WTC11 (cell line): ENCODE data around the gene SPNS2. TPM values are rescaled to one million over a fixed set of nuclear protein-coding genes. Genes with fewer than 3 reads are reported as not detected.

ENCODE experiments used
- ATAC-seq: fragments of 200-7000 bp; cut with Tn5 transposase; 2 replicates; pipeline ENCODE4 v1.10.0; 2021; ENCODE audit warnings: mild to moderate bottlenecking, moderate library complexity
- CTCF ChIA-PET: fragments of 300-600 bp; sonication (Branson Sonifier 250); formaldehyde crosslinking; loops from one replicate; lab custom pipeline; 2021; ENCODE audit warnings: antibody characterized with exemption; lab: Charles Lee
- POLR2A ChIA-PET: fragments of 350-600 bp; sonication (Branson Sonifier 250); formaldehyde crosslinking; loops from one replicate; lab custom pipeline; 2021; ENCODE audit warnings: antibody characterized with exemption; lab: Charles Lee
- DNase-seq: peaks from one replicate; pipeline ENCODE4 v3.0.0; 2021; ENCODE audit warnings: low spot score
- H3K27ac Mint-ChIP-seq: 2 replicates; pipeline ENCODE4 v1.8.0; 2021; ENCODE audit warnings: mixed read lengths
- H3K27me3 Mint-ChIP-seq: 2 replicates; pipeline ENCODE4 v1.8.0; 2021; ENCODE audit warnings: low read depth, mild to moderate bottlenecking, moderate library complexity, mixed read lengths
- H3K36me3 Mint-ChIP-seq: 2 replicates; pipeline ENCODE4 v1.8.0; 2021; ENCODE audit warnings: mixed read lengths
- H3K4me1 Mint-ChIP-seq: 2 replicates; pipeline ENCODE4 v1.8.0; 2022; ENCODE audit warnings: mixed read lengths
- H3K4me3 Mint-ChIP-seq: 2 replicates; pipeline ENCODE4 v1.8.0; 2021; ENCODE audit warnings: mild to moderate bottlenecking, moderate library complexity, mixed read lengths
- H3K9me3 Mint-ChIP-seq: 2 replicates; pipeline ENCODE4 v1.8.0; 2021; ENCODE audit warnings: mixed read lengths
- CREB1 ChIP-seq: sonication (generic); formaldehyde crosslinking; IDR thresholded peaks from 2 replicates; pipeline ENCODE4 v1.8.0; 2023; ENCODE audit warnings: mild to moderate bottlenecking, missing genetic modification reagents
- FOXK1 ChIP-seq: sonication (generic); formaldehyde crosslinking; IDR thresholded peaks from 2 replicates; pipeline ENCODE4 v1.8.0; 2022; ENCODE audit warnings: mild to moderate bottlenecking, moderate library complexity, missing genetic modification reagents
- FOXP1 ChIP-seq: sonication (generic); formaldehyde crosslinking; IDR thresholded peaks from 2 replicates; pipeline ENCODE4 v1.8.0; 2022; ENCODE audit warnings: missing genetic modification reagents, mild to moderate bottlenecking, moderate library complexity, borderline replicate concordance
- IRF2 ChIP-seq: sonication (generic); formaldehyde crosslinking; IDR thresholded peaks from 2 replicates; pipeline ENCODE4 v1.8.0; 2022; ENCODE audit warnings: low read depth, missing genetic modification reagents, borderline replicate concordance
- KAT7 ChIP-seq: sonication (generic); formaldehyde crosslinking; IDR thresholded peaks from 2 replicates; pipeline ENCODE4 v1.8.1; 2023; ENCODE audit warnings: missing genetic modification reagents, mild to moderate bottlenecking, borderline replicate concordance
- NFE2L1 ChIP-seq: sonication (generic); formaldehyde crosslinking; IDR thresholded peaks from 2 replicates; pipeline ENCODE4 v1.8.1; 2023; ENCODE audit warnings: missing genetic modification reagents
- RELA ChIP-seq: sonication (generic); formaldehyde crosslinking; IDR thresholded peaks from 2 replicates; pipeline ENCODE4 v1.8.1; 2022; ENCODE audit warnings: missing genetic modification reagents, mild to moderate bottlenecking, borderline replicate concordance
- RORB ChIP-seq: fragments of 250-450 bp; sonication (Bioruptor Pico); IDR thresholded peaks from 2 replicates; pipeline ENCODE4 v1.9.0; 2021; ENCODE audit warnings: mild to moderate bottlenecking
- ZNF121 ChIP-seq: sonication (generic); formaldehyde crosslinking; IDR thresholded peaks from 2 replicates; pipeline ENCODE4 v1.8.0; 2023; ENCODE audit warnings: missing genetic modification reagents
- ZNF263 ChIP-seq: sonication (generic); formaldehyde crosslinking; IDR thresholded peaks from 2 replicates; pipeline ENCODE4 v1.8.1; 2022; ENCODE audit warnings: low read depth, mild to moderate bottlenecking, moderate library complexity, missing genetic modification reagents
- total RNA-seq: library from RNA; stranded (reverse); gene quantifications from 3 replicates; pipeline ENCODE4 v1.2.3, GENCODE V29; 2021
- TF ChIP-seq, protein P1 (sequence below): sonication (generic); formaldehyde crosslinking; conservative IDR thresholded peaks from 2 replicates; pipeline ENCODE4 v1.8.1; 2023; ENCODE audit warnings: mild to moderate bottlenecking, low read depth, missing genetic modification reagents, moderate library complexity
- TF ChIP-seq, protein P2 (sequence below): sonication (generic); formaldehyde crosslinking; conservative IDR thresholded peaks from 2 replicates; pipeline ENCODE4 v1.8.1; 2022; ENCODE audit warnings: mild to moderate bottlenecking, missing genetic modification reagents
- TF ChIP-seq, protein P3 (sequence below): fragments of 250-450 bp; sonication (Bioruptor Pico); IDR thresholded peaks from 2 replicates; pipeline ENCODE4 v1.8.0; 2021; ENCODE audit warnings: mild to moderate bottlenecking
- TF ChIP-seq, protein P4 (sequence below): fragments of 250-450 bp; sonication (Bioruptor Pico); IDR thresholded peaks from 2 replicates; pipeline ENCODE4 v1.9.0; 2021; ENCODE audit warnings: moderate library complexity, mild to moderate bottlenecking, inconsistent platforms, borderline replicate concordance
- TF ChIP-seq, protein P5 (sequence below): sonication (generic); formaldehyde crosslinking; IDR thresholded peaks from 2 replicates; pipeline ENCODE4 v1.8.1; 2023; ENCODE audit warnings: mild to moderate bottlenecking, missing genetic modification reagents, moderate library complexity
- TF ChIP-seq, protein P6 (sequence below): sonication (generic); formaldehyde crosslinking; IDR thresholded peaks from 2 replicates; pipeline ENCODE4 v1.8.0; 2023; ENCODE audit warnings: mild to moderate bottlenecking, missing genetic modification reagents
- TF ChIP-seq, protein P7 (sequence below): fragments of 250-450 bp; sonication (Bioruptor Pico); IDR thresholded peaks from 2 replicates; pipeline ENCODE4 v1.9.0; 2021; ENCODE audit warnings: mild to moderate bottlenecking
- TF ChIP-seq, protein P8 (sequence below): sonication (generic); formaldehyde crosslinking; IDR thresholded peaks from 2 replicates; pipeline ENCODE4 v1.8.0; 2022; ENCODE audit warnings: missing genetic modification reagents

The SPNS2 gene
- total RNA-seq, 1 experiment from 2014 or later: 0.87 TPM

DNA sequence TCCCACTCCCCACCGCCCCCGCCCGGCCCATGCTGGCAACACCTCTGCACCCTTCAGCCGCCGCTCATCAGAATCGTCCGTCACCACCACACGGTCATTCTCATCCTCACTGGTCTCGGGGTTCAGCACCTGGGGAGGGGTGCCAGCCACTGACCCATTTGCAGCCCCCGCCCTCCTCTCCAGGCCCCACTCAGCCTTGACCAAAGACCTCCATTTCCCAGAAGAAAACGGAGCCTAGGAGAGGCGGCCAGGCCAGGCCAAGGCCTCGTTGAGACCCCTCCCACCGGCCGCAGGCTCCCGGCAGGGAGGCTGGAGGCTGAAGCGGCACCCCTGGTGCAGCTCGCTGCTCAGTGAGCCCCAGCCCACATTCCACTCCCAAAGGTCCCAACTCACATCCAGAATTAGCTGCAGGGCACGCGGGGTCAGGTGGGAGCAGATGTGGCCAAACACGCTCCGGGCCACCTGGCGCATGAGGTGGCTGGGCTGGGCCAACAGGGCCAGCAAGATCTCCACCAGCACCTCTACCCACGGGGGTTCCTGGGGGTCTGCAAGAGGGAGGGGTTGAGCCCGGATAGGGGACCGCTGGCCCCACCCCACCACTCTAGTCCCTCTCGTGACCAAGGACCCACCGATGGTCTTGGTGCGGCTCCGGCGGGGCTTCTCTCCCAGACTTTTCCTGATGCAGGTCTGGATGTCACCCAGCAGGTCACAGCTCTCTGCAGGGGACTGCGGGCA is 46.7 kb downstream of the SPNS2 start:
- ATAC-seq (no peak), DNase-seq (no peak)
- H3K27ac Mint-ChIP-seq: no peak overlapping the region
- no peaks in the 10 kb centered on the region for H3K27me3 Mint-ChIP-seq
- POLR2A ChIA-PET: no interaction called here
- no peaks in the 10 kb centered on the region for H3K4me1 Mint-ChIP-seq
- peaks cover 43% of the 10 kb centered on the region for H3K36me3 Mint-ChIP-seq
- H3K4me3 Mint-ChIP-seq: no peak overlapping the region
- H3K9me3 Mint-ChIP-seq: no peaks in the 10 kb centered on the region
- TF ChIP-seq RELA (no peak), CREB1 (no peak), NFE2L1 (CRISPR knock-in tag) (no peak), ZNF121 (no peak), IRF2 (CRISPR knock-in tag) (no peak)
- TF ChIP-seq, protein P1, sequence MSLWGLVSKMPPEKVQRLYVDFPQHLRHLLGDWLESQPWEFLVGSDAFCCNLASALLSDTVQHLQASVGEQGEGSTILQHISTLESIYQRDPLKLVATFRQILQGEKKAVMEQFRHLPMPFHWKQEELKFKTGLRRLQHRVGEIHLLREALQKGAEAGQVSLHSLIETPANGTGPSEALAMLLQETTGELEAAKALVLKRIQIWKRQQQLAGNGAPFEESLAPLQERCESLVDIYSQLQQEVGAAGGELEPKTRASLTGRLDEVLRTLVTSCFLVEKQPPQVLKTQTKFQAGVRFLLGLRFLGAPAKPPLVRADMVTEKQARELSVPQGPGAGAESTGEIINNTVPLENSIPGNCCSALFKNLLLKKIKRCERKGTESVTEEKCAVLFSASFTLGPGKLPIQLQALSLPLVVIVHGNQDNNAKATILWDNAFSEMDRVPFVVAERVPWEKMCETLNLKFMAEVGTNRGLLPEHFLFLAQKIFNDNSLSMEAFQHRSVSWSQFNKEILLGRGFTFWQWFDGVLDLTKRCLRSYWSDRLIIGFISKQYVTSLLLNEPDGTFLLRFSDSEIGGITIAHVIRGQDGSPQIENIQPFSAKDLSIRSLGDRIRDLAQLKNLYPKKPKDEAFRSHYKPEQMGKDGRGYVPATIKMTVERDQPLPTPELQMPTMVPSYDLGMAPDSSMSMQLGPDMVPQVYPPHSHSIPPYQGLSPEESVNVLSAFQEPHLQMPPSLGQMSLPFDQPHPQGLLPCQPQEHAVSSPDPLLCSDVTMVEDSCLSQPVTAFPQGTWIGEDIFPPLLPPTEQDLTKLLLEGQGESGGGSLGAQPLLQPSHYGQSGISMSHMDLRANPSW: no peak
- TF ChIP-seq, protein P2, sequence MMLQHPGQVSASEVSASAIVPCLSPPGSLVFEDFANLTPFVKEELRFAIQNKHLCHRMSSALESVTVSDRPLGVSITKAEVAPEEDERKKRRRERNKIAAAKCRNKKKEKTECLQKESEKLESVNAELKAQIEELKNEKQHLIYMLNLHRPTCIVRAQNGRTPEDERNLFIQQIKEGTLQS (CRISPR knock-in tag): no peak
- TF ChIP-seq, all 79 proteins: peak for 0
- CTCF ChIA-PET: interaction anchor here (1.7 kb wide), 1 partner anchor 124 kb away, joined by 8 read pairs; no protein-coding TSS in a partner anchor

DNA sequence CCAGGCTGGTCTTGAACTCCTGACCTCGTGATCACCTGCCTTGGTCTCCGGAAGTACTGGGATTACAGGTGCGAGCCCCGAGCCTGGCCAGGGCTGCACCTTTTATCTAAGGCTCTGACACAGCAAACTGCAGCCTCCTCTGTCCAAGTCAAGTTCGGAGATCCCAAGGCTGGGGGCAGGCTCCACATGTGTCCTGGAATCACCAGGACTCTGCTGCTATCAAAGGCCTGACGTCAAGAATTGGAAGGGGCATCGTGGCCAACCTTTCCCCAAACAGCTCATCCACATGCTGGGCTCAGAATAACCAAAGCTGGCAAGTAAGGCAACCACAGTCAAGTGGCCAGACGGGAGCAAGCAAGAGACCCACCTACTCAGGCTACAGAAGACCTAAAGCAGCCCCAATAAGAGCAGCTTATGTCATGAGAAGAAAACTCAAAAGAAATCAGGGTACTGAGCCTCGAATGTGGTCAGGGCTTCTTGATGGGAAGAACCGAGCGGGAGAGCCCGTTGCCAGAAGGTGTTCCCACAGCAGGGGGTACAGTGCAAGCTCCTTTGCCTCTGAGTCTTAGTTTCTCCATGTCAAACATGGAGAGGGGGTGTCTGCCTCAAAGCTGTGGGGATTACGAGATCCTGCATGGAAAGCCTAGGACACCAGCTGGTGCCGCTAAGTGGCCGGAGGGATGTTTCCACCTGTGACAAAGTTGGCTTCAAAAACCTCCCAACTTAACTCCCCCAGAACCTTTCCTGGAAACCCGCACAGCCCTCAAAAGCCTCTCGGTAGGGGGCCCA is 48.6 kb downstream of the SPNS2 start:
- Mint-ChIP-seq H3K36me3 (peaks cover 49% of the 10 kb centered on the region), H3K4me3 (no peak overlapping the region), H3K4me1 (0 out of 2 replicates have a peak, but pooled peaks cover 3% of the 10 kb centered on the region), H3K9me3 (no peaks in the 10 kb centered on the region), H3K27ac (no peak overlapping the region), H3K27me3 (no peaks in the 10 kb centered on the region)
- CTCF ChIA-PET: interaction anchor here (0.6 kb wide), 1 partner anchor 18 kb away, joined by 3 read pairs; no protein-coding TSS in a partner anchor
- ATAC-seq (no peak), DNase-seq (no peak)
- TF ChIP-seq, protein P3, sequence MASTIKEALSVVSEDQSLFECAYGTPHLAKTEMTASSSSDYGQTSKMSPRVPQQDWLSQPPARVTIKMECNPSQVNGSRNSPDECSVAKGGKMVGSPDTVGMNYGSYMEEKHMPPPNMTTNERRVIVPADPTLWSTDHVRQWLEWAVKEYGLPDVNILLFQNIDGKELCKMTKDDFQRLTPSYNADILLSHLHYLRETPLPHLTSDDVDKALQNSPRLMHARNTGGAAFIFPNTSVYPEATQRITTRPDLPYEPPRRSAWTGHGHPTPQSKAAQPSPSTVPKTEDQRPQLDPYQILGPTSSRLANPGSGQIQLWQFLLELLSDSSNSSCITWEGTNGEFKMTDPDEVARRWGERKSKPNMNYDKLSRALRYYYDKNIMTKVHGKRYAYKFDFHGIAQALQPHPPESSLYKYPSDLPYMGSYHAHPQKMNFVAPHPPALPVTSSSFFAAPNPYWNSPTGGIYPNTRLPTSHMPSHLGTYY (CRISPR knock-in tag): no peak
- TF ChIP-seq, protein P4, sequence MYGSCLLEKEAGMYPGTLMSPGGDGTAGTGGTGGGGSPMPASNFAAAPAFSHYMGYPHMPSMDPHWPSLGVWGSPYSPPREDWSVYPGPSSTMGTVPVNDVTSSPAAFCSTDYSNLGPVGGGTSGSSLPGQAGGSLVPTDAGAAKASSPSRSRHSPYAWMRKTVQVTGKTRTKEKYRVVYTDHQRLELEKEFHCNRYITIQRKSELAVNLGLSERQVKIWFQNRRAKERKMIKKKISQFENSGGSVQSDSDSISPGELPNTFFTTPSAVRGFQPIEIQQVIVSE (CRISPR knock-in tag): no peak
- TF ChIP-seq, protein P5, sequence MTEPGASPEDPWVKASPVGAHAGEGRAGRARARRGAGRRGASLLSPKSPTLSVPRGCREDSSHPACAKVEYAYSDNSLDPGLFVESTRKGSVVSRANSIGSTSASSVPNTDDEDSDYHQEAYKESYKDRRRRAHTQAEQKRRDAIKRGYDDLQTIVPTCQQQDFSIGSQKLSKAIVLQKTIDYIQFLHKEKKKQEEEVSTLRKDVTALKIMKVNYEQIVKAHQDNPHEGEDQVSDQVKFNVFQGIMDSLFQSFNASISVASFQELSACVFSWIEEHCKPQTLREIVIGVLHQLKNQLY (CRISPR knock-in tag): no peak
- TF ChIP-seq FOXP1: no peak
- TF ChIP-seq, protein P6, sequence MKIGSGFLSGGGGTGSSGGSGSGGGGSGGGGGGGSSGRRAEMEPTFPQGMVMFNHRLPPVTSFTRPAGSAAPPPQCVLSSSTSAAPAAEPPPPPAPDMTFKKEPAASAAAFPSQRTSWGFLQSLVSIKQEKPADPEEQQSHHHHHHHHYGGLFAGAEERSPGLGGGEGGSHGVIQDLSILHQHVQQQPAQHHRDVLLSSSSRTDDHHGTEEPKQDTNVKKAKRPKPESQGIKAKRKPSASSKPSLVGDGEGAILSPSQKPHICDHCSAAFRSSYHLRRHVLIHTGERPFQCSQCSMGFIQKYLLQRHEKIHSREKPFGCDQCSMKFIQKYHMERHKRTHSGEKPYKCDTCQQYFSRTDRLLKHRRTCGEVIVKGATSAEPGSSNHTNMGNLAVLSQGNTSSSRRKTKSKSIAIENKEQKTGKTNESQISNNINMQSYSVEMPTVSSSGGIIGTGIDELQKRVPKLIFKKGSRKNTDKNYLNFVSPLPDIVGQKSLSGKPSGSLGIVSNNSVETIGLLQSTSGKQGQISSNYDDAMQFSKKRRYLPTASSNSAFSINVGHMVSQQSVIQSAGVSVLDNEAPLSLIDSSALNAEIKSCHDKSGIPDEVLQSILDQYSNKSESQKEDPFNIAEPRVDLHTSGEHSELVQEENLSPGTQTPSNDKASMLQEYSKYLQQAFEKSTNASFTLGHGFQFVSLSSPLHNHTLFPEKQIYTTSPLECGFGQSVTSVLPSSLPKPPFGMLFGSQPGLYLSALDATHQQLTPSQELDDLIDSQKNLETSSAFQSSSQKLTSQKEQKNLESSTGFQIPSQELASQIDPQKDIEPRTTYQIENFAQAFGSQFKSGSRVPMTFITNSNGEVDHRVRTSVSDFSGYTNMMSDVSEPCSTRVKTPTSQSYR (CRISPR knock-in tag): no peak
- TF ChIP-seq, protein P7, sequence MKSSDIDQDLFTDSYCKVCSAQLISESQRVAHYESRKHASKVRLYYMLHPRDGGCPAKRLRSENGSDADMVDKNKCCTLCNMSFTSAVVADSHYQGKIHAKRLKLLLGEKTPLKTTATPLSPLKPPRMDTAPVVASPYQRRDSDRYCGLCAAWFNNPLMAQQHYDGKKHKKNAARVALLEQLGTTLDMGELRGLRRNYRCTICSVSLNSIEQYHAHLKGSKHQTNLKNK (CRISPR knock-in tag): no peak
- no peak for TF ChIP-seq RORB (CRISPR knock-in tag)
- no peak for TF ChIP-seq ZNF263
- TF ChIP-seq, protein P8, sequence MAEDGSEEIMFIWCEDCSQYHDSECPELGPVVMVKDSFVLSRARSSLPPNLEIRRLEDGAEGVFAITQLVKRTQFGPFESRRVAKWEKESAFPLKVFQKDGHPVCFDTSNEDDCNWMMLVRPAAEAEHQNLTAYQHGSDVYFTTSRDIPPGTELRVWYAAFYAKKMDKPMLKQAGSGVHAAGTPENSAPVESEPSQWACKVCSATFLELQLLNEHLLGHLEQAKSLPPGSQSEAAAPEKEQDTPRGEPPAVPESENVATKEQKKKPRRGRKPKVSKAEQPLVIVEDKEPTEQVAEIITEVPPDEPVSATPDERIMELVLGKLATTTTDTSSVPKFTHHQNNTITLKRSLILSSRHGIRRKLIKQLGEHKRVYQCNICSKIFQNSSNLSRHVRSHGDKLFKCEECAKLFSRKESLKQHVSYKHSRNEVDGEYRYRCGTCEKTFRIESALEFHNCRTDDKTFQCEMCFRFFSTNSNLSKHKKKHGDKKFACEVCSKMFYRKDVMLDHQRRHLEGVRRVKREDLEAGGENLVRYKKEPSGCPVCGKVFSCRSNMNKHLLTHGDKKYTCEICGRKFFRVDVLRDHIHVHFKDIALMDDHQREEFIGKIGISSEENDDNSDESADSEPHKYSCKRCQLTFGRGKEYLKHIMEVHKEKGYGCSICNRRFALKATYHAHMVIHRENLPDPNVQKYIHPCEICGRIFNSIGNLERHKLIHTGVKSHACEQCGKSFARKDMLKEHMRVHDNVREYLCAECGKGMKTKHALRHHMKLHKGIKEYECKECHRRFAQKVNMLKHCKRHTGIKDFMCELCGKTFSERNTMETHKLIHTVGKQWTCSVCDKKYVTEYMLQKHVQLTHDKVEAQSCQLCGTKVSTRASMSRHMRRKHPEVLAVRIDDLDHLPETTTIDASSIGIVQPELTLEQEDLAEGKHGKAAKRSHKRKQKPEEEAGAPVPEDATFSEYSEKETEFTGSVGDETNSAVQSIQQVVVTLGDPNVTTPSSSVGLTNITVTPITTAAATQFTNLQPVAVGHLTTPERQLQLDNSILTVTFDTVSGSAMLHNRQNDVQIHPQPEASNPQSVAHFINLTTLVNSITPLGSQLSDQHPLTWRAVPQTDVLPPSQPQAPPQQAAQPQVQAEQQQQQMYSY (CRISPR knock-in tag): no peak
- TF ChIP-seq FOXK1 (CRISPR knock-in tag): no peak
- no peak for TF ChIP-seq KAT7 (CRISPR knock-in tag)
- POLR2A ChIA-PET: no interaction called here
